ENCODE results near the gene PISD. TPM values are rescaled to one million over a fixed set of nuclear protein-coding genes. Genes with fewer than 3 reads are reported as not detected.

Gene PISD
- total RNA-seq, 1 donor: 25.5 TPM

- TF ChIP-seq CTCF (IDR thresholded peaks at IDR 0.05; ENCODE audit: insufficient read depth, low read length): no peak
- no peak for DNase-seq (ENCODE audit: low read depth)
- no peak overlapping the region for H3K4me3 ChIP-seq (ENCODE audit: low read depth, low read length)
Measured at GRCh38 chr22:31623592-31624304, 38.3 kb downstream of the PISD start.

- no peak for TF ChIP-seq CTCF (IDR thresholded peaks at IDR 0.05; ENCODE audit: insufficient read depth, low read length)
- no peak overlapping the region for H3K4me3 ChIP-seq (ENCODE audit: low read depth, low read length)
- DNase-seq (ENCODE audit: low read depth): no peak
Measured at GRCh38 chr22:31622980-31623379, 39.0 kb downstream of the PISD start.

GRCh38 chr22:31621507-31622124 is 40.4 kb downstream of the PISD start:
- TF ChIP-seq CTCF (IDR thresholded peaks at IDR 0.05; ENCODE audit: insufficient read depth, low read length): no peak
- H3K4me3 ChIP-seq (ENCODE audit: low read depth, low read length): no peak overlapping the region
- no peak for DNase-seq (ENCODE audit: low read depth)

- no peak for TF ChIP-seq CTCF (IDR thresholded peaks at IDR 0.05; ENCODE audit: insufficient read depth, low read length)
- H3K4me3 ChIP-seq (ENCODE audit: low read depth, low read length): no peak overlapping the region
- DNase-seq (ENCODE audit: low read depth): no peak
Measured at GRCh38 chr22:31620756-31621480, 41.1 kb downstream of the PISD start.

GRCh38 chr22:31619611-31620300 is 42.3 kb downstream of the PISD start:
- no peak for TF ChIP-seq CTCF (IDR thresholded peaks at IDR 0.05; ENCODE audit: insufficient read depth, low read length)
- H3K4me3 ChIP-seq (ENCODE audit: low read depth, low read length): no peak overlapping the region
- DNase-seq (ENCODE audit: low read depth): no peak

GRCh38 chr22:31618471-31619176 is 43.4 kb downstream of the PISD start:
- no peak for TF ChIP-seq CTCF (IDR thresholded peaks at IDR 0.05; ENCODE audit: insufficient read depth, low read length)
- no peak overlapping the region for H3K4me3 ChIP-seq (ENCODE audit: low read depth, low read length)
- no peak for DNase-seq (ENCODE audit: low read depth)

Data from fibroblast of the aortic adventitia (primary cell).